Naive thymus-derived CD8-positive, alpha-beta T cell (primary cell): ENCODE data around the gene MYRFL. TPM values are rescaled to one million over a fixed set of nuclear protein-coding genes. Genes with fewer than 3 reads are reported as not detected.

Experiments
- ATAC-seq, 2 donors: fragments of 150-1000 bp; cut with Tn5 transposase in 1 of 2; sonication (Bioruptor Pico), chemical (Tn5 transposase) in 1 of 2; 1 replicate in 1 of 2; 2 replicates in 1 of 2; pipeline ENCODE4 v1.10.0; 2021; ENCODE audit warnings: mild to moderate bottlenecking in 2 of 2, moderate library complexity in 2 of 2
- POLR2A ChIA-PET: fragments of 350-600 bp; sonication (Branson Sonifier 250); formaldehyde crosslinking; loops from one replicate; lab custom pipeline; 2021; ENCODE audit warnings: antibody characterized with exemption; lab: Charles Lee
- DNase-seq, 10 donors: peaks; one replicate each; pipeline versions ENCODE4 v3.0.0 to v3.0.0-alpha.2; 2020 to 2022
- H3K27ac Mint-ChIP-seq, 10 donors: one replicate each; pipeline ENCODE4 v1.8.0; 2020 to 2022; ENCODE audit warnings: mild to moderate bottlenecking in 10 of 10, mixed read lengths in 10 of 10, moderate library complexity in 4 of 10, inconsistent platforms in 1 of 10
- H3K27me3 Mint-ChIP-seq, 5 donors: one replicate each; pipeline ENCODE4 v1.8.0; 2021 to 2022; ENCODE audit warnings: mixed read lengths in 5 of 5
- H3K36me3 Mint-ChIP-seq, 3 donors: one replicate each; pipeline ENCODE4 v1.8.0; 2020 to 2022; ENCODE audit warnings: mixed read lengths in 3 of 3, mild to moderate bottlenecking in 2 of 3, inconsistent platforms in 1 of 3
- H3K4me1 Mint-ChIP-seq, 4 donors: one replicate each; pipeline ENCODE4 v1.8.0; 2021 to 2022; ENCODE audit warnings: mixed read lengths in 4 of 4
- H3K4me3 Mint-ChIP-seq, 10 donors: one replicate each; pipeline ENCODE4 v1.8.0; 2020 to 2022; ENCODE audit warnings: mild to moderate bottlenecking in 10 of 10, mixed read lengths in 10 of 10, moderate library complexity in 6 of 10, inconsistent platforms in 1 of 10
- H3K9me3 Mint-ChIP-seq, 9 donors: one replicate each; pipeline ENCODE4 v1.8.0; 2020 to 2022; ENCODE audit warnings: mixed read lengths in 9 of 9, mild to moderate bottlenecking in 3 of 9, inconsistent platforms in 1 of 9, moderate library complexity in 1 of 9
- polyA plus RNA-seq, 3 donors: library from polyadenylated mRNA; unstranded; fragments of 300-500 nt; fragmentation: Illumina TruSeq; gene quantifications; one replicate each; pipeline ENCODE4 v1.2.3, GENCODE V29; 2021
- total RNA-seq, 8 experiments: library from RNA in 2 of 8; stranded (reverse) in 2 of 8; gene quantifications; one replicate each; pipeline ENCODE4 v1.2.3 and lab custom pipeline; 2021 to 2026

Gene MYRFL
- total and polyA plus RNA-seq, 5 experiments from 2014 or later: not detected

DNA sequence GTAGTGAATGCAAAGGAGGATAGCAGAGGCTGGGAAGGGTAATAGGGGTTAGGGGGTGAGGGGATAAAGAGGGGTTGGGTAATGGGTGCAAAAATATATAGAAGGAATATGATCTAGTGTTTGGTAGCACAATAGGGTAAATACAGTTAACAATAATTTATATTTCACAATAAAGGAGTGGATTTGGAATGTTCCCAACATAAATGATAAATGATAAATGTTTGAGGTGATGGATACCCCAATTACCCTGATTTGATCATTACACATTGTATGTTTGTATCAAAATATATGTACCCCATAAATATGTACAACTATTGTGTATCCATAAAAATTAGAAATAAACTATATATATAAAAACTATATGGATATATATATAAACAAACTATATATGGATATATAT lies 999 bp upstream of the MYRFL start:
- Mint-ChIP-seq H3K36me3 (no peaks in the 10 kb centered on the region), H3K4me1 (peaks cover 0 to 3% (median 0%) of the 10 kb centered on the region in 4 donors), H3K27ac (no peak overlapping the region), H3K4me3 (no peak overlapping the region), H3K9me3 (peaks cover 0 to 4% (median 0%) of the 10 kb centered on the region in 9 donors), H3K27me3 (peaks cover under 1 to 16% (median 8%) of the 10 kb centered on the region in 5 donors)
- POLR2A ChIA-PET: no interaction called here
- DNase-seq: no peak
- no peak for ATAC-seq

- no peak overlapping the region for H3K4me3 Mint-ChIP-seq
- no peaks in the 10 kb centered on the region for H3K36me3 Mint-ChIP-seq
- POLR2A ChIA-PET: no interaction called here
- peaks cover 14 to 45% (median 25%) of the 10 kb centered on the region in 5 donors for H3K27me3 Mint-ChIP-seq
- H3K9me3 Mint-ChIP-seq: no peaks in the 10 kb centered on the region
- H3K4me1 Mint-ChIP-seq: no peaks in the 10 kb centered on the region
- H3K27ac Mint-ChIP-seq: no peak overlapping the region
- no peak for DNase-seq
- no peak for ATAC-seq
Observed at GRCh38 chr12:69828897-69829296, 3.9 kb downstream of the MYRFL start.

DNA sequence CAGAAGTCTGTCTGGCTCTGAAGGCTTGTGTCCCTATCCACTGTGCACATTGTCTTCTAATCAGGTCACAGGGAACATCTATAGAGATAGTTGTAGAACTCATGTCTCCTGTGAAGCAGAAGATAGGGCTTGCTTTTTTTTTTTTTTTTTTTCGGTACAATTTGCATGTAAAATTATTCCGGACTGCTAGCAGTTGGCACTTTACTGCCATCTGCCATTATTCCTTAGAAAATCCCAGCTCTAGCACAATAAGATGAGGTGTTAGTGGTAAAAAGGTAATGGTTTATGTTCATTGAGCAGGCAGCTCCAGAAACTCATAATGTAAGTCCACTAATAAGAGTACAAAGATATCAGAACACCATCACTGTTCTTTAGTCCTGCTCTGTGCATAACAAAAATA lies 8.7 kb downstream of the MYRFL start:
- ATAC-seq: no peak
- POLR2A ChIA-PET: no interaction called here
- H3K4me3 Mint-ChIP-seq: no peak overlapping the region
- H3K27ac Mint-ChIP-seq: no peak overlapping the region
- no peaks in the 10 kb centered on the region for H3K9me3 Mint-ChIP-seq
- H3K4me1 Mint-ChIP-seq: no peaks in the 10 kb centered on the region
- H3K27me3 Mint-ChIP-seq: peaks cover 9 to 58% (median 20%) of the 10 kb centered on the region in 5 donors
- H3K36me3 Mint-ChIP-seq: no peaks in the 10 kb centered on the region
- DNase-seq: no peak

GRCh38 chr12:69834147-69834546 lies 9.1 kb downstream of the MYRFL start:
- Mint-ChIP-seq H3K27me3 (peaks cover 9 to 54% (median 20%) of the 10 kb centered on the region in 5 donors), H3K4me3 (no peak overlapping the region), H3K9me3 (no peaks in the 10 kb centered on the region), H3K4me1 (no peaks in the 10 kb centered on the region), H3K36me3 (no peaks in the 10 kb centered on the region), H3K27ac (no peak overlapping the region)
- DNase-seq (no peak), ATAC-seq (no peak)
- POLR2A ChIA-PET: no interaction called here

GRCh38 chr12:69834576-69834975 lies 9.5 kb downstream of the MYRFL start:
- no peak overlapping the region for H3K4me3 Mint-ChIP-seq
- no peaks in the 10 kb centered on the region for H3K4me1 Mint-ChIP-seq
- no peak for DNase-seq
- no peak overlapping the region for H3K27ac Mint-ChIP-seq
- no peak for ATAC-seq
- H3K9me3 Mint-ChIP-seq: no peaks in the 10 kb centered on the region
- H3K27me3 Mint-ChIP-seq: peaks cover 9 to 49% (median 20%) of the 10 kb centered on the region in 5 donors
- H3K36me3 Mint-ChIP-seq: no peaks in the 10 kb centered on the region
- POLR2A ChIA-PET: no interaction called here

GRCh38 chr12:69835081-69835480 lies 10.1 kb downstream of the MYRFL start:
- DNase-seq (no peak), ATAC-seq (no peak)
- POLR2A ChIA-PET: no interaction called here
- H3K27ac Mint-ChIP-seq: no peak overlapping the region
- H3K27me3 Mint-ChIP-seq: peaks cover 9 to 51% (median 18%) of the 10 kb centered on the region in 5 donors
- no peak overlapping the region for H3K4me3 Mint-ChIP-seq
- no peaks in the 10 kb centered on the region for H3K9me3 Mint-ChIP-seq
- no peaks in the 10 kb centered on the region for H3K4me1 Mint-ChIP-seq
- H3K36me3 Mint-ChIP-seq: no peaks in the 10 kb centered on the region

DNA sequence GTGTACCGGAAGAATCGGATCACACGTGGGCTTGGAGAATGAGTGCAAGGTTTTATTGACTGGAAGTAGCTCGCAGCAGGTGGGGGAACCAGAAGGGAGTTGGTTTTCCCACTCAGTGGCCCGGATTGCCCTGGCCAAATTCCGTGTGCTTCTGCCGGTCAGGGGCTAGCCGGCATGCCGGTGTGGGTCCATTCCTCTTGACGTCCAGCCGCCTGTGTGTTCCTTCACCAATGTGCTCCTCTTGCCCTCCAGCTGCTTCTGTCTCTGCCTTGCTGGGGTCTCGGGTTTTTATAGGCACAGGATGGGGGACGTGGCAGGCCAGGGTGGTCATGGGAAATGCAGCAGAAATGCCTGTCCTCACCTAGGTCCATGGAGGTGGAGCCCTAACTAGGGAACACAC lies 11.0 kb downstream of the MYRFL start:
- Mint-ChIP-seq H3K27me3 (peaks cover 10 to 59% (median 20%) of the 10 kb centered on the region in 5 donors), H3K4me3 (no peak overlapping the region), H3K4me1 (no peaks in the 10 kb centered on the region), H3K9me3 (no peaks in the 10 kb centered on the region), H3K36me3 (no peaks in the 10 kb centered on the region), H3K27ac (no peak overlapping the region)
- DNase-seq (no peak), ATAC-seq (no peak)
- POLR2A ChIA-PET: no interaction called here

DNA sequence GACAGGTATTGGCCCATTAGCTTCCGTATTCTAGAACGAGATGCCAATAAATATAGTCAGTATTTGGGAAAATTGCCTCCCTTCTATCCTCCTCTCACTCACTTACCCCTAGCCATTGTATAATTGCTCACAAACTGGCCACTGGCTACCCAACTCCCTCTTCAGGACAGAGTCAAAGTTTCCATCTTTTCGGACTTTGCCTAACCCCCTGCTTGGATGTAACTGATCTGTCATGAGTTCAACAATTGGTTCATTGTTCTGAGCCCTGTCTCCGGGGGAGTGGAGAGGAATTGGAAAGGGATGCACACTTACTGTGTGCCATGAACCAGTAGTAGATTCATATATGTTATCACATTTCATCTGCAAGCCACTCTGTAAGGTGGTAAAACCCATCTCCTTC lies 12.2 kb downstream of the MYRFL start:
- Mint-ChIP-seq H3K4me1 (no peaks in the 10 kb centered on the region), H3K4me3 (no peak overlapping the region)
- POLR2A ChIA-PET: no interaction called here

GRCh38 chr12:69837657-69838415 lies 12.8 kb downstream of the MYRFL start:
- DNase-seq (no peak), ATAC-seq (no peak)
- Mint-ChIP-seq H3K36me3 (no peaks in the 10 kb centered on the region), H3K4me1 (no peaks in the 10 kb centered on the region), H3K4me3 (no peak overlapping the region), H3K27me3 (peaks cover 5 to 46% (median 14%) of the 10 kb centered on the region in 5 donors), H3K27ac (no peak overlapping the region), H3K9me3 (no peaks in the 10 kb centered on the region)
- POLR2A ChIA-PET: no interaction called here

More for the DNA sequence above, 12.2 kb downstream of the MYRFL start:
- Mint-ChIP-seq H3K27me3 (peaks cover 10 to 49% (median 19%) of the 10 kb centered on the region in 5 donors), H3K27ac (no peak overlapping the region), H3K9me3 (no peaks in the 10 kb centered on the region), H3K36me3 (no peaks in the 10 kb centered on the region)
- DNase-seq (no peak), ATAC-seq (no peak)

- POLR2A ChIA-PET: no interaction called here
- no peak for DNase-seq
- no peak overlapping the region for H3K4me3 Mint-ChIP-seq
- no peak overlapping the region for H3K27ac Mint-ChIP-seq
- H3K9me3 Mint-ChIP-seq: no peaks in the 10 kb centered on the region
- no peaks in the 10 kb centered on the region for H3K4me1 Mint-ChIP-seq
- H3K36me3 Mint-ChIP-seq: no peaks in the 10 kb centered on the region
- peaks cover 5 to 47% (median 11%) of the 10 kb centered on the region in 5 donors for H3K27me3 Mint-ChIP-seq
- no peak for ATAC-seq
Observed at GRCh38 chr12:69840727-69841126, 15.7 kb downstream of the MYRFL start.

DNA sequence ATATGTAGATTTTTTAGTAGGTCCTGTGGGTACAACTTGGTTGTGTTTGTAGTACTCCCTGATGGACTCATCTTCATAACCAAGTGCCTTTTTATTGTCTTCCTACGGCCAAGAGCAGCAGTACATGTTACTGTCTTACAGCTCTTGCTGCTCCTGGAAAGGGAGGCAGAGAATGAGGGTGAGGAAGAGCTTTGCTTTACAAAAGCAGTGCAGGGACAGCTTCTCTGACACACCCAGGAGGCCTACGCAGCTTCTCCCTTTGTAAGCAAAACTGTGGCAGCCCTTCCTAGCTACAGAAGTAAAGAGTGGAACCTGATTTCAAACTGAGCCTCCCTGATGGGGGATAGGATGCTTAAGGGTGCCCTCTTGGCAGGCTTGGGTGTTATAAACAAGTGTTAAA lies 18.6 kb downstream of the MYRFL start:
- ATAC-seq: no peak
- no peaks in the 10 kb centered on the region for H3K4me1 Mint-ChIP-seq
- H3K27ac Mint-ChIP-seq: no peak overlapping the region
- H3K9me3 Mint-ChIP-seq: no peaks in the 10 kb centered on the region
- POLR2A ChIA-PET: no interaction called here
- DNase-seq: no peak
- no peak overlapping the region for H3K4me3 Mint-ChIP-seq
- no peaks in the 10 kb centered on the region for H3K36me3 Mint-ChIP-seq
- H3K27me3 Mint-ChIP-seq: peaks cover 4 to 29% (median 10%) of the 10 kb centered on the region in 5 donors

DNA sequence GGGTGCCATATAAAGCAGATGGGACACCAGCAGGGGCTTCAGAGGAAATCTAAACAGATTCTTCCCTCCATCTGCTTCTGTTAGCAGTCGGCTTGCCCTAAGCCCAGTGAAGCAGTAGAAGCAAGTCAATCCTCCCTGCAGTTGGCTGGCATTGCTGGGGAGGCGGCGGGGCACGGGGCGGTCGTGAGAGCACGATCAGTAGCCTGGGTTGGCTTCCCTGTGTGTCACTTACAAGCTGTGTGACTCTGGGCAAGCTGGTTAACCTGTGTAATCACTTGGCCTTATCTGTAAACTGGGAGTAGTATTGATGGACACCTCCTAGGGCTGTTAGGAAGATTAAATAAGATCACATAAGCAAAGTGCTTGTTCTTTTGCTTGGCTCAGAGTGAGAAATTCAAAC lies 19.4 kb downstream of the MYRFL start:
- DNase-seq (no peak), ATAC-seq (no peak)
- no peaks in the 10 kb centered on the region for H3K9me3 Mint-ChIP-seq
- H3K27ac Mint-ChIP-seq: no peak overlapping the region
- POLR2A ChIA-PET: no interaction called here
- H3K27me3 Mint-ChIP-seq: peaks cover 4 to 29% (median 10%) of the 10 kb centered on the region in 5 donors
- no peaks in the 10 kb centered on the region for H3K36me3 Mint-ChIP-seq
- no peak overlapping the region for H3K4me3 Mint-ChIP-seq
- H3K4me1 Mint-ChIP-seq: no peaks in the 10 kb centered on the region

GRCh38 chr12:69844836-69845235 lies 19.8 kb downstream of the MYRFL start:
- no peak for ATAC-seq
- Mint-ChIP-seq H3K27ac (no peak overlapping the region), H3K36me3 (no peaks in the 10 kb centered on the region), H3K4me3 (no peak overlapping the region), H3K27me3 (peaks cover 4 to 29% (median 10%) of the 10 kb centered on the region in 5 donors), H3K9me3 (peaks cover 0 to 2% (median 0%) of the 10 kb centered on the region in 9 donors), H3K4me1 (no peaks in the 10 kb centered on the region)
- DNase-seq: no peak
- POLR2A ChIA-PET: no interaction called here

DNA sequence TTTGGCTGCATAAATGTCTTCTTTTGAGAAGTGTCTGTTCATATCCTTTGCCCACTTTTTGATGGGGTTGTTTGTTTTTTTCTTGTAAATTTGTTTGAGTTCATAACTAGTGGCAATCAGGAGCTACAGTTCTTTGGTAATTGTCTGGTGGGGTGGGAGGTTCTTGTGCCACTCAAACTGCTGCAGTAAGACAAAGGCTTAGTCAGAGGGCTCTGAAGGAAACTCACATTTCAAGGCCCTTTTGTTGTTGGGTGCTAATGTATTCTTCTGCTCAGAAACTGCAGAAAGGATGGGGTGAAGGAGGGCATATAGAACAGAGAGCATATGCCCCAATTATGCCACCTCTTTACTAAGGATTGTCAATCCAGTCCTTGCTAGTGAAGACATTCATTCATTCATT lies 21.9 kb downstream of the MYRFL start:
- no peak for DNase-seq
- peaks cover 0 to 3% (median 0%) of the 10 kb centered on the region in 3 donors for H3K36me3 Mint-ChIP-seq
- ATAC-seq: no peak
- peaks cover 3 to 19% (median 8%) of the 10 kb centered on the region in 5 donors for H3K27me3 Mint-ChIP-seq
- no peaks in the 10 kb centered on the region for H3K4me1 Mint-ChIP-seq
- H3K9me3 Mint-ChIP-seq: peaks cover 0 to 12% (median 4%) of the 10 kb centered on the region in 9 donors
- POLR2A ChIA-PET: no interaction called here
- H3K27ac Mint-ChIP-seq: peak overlapping the region in 1 of 10 donors; percentile 34
- no peak overlapping the region for H3K4me3 Mint-ChIP-seq
